Measurements from ENCODE around the gene RASGRF2. TPM values are rescaled to one million over a fixed set of nuclear protein-coding genes. Genes with fewer than 3 reads are reported as not detected.

RASGRF2 gene
- total RNA-seq, 1 donor from 2014 or later = 7.9 TPM

DNA sequence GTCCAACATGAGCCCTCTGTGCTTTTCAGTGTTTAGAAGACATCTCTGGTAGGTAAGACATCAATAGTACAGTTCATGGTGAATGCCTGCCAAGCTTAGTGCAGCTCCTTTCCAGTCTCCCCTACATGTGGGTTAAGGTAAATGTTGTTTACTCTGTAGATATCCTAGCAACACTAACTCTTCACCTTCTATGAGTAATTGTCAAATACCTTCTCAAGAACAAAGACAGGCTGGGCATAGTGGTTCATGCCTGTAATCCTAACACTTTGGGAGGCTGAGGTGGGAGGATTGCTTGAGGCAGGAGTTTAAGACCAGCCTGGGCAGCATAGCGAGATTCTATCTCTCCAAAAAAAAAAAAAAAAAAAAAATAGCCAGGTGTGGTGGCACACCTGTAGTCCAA lies 18.7 kb upstream of the RASGRF2 start:
- intact Hi-C loops (cut with micrococcal nuclease) = no loop called here

DNA sequence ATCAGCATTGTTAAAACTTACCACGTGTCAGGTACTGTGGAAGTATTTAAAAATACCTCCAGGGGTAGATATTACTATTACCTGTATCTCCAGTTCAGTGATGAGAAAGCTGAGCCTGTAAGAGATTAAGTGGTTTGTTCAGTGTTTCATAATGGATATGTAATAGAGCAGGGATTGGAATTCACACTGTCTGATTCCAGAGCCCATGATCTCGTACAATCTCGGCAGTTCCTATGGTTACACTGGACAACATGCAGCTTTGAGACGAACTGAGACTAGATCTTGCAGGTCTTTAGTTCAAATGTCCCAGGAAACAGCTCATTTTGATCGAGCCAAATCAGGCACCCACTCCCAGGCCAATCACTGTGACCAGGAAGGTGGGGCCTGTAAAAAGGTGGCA lies 8.8 kb upstream of the RASGRF2 start:
- intact Hi-C loops (cut with micrococcal nuclease) = no loop called here

DNA sequence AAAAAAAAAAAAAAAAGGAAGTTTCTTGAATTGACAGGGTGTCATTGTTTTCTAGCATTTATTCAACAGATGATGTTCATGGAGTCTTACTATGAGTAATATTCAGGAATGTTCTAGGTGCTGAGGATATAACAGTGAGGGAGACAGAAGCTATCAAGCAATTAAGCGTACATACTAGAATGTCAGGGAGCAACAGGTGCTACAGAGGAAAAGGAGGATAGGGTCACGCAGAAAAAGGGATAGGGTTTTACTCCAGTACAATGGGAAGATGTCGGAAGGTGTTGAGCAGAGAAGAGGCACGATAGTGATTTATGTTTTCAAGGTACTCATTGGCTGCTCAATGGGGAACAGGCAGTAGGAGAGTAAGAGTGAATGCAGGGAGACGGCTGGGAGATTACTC lies 6.6 kb upstream of the RASGRF2 start:
- intact Hi-C loops (cut with micrococcal nuclease) = no loop called here

DNA sequence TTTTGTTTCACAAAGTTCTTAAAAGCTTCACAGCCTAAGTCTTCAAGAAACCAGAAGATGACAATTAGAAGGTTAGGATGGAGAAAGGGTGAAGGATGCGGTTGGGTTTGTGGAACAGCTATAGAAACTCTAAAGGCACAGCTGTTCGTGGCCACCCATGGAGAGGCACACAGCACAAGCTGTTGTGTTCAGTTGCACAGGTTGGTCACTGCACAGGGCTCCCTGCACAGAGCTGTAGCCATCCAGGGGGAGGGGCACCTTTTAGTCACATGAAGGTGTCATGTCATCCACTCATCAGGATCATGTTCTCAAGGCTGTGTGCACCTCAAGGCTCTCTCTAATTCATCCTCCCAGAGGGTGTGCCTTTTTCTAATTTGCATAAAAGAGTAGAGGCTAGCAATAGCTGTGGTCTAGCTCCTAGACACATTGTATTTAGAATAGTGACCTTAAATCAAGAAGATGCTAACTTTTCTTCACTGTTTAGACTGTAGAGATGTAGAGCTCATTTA lies 5.0 kb upstream of the RASGRF2 start:
- intact Hi-C loops (cut with micrococcal nuclease) = no loop called here

DNA sequence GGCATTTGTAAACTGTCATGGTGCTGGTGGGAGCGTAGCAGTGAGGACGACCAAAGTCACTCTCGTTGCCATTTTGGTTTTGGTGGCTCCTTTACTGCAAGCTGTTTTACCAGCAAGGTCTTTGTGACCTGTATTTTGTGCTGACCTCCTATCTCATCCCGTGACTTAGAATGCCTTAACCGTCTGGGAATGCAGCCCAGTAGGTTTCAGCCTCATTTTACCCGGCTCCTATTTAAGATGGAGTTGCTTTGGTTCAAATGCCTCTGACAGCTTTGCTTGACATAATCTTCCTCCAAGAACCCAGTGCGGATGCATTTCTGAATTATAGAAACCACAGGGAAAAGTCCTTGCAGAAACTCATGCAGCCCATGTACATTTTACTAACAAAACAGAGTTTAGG lies 3.9 kb upstream of the RASGRF2 start:
- intact Hi-C loops (cut with micrococcal nuclease) = no loop called here

DNA sequence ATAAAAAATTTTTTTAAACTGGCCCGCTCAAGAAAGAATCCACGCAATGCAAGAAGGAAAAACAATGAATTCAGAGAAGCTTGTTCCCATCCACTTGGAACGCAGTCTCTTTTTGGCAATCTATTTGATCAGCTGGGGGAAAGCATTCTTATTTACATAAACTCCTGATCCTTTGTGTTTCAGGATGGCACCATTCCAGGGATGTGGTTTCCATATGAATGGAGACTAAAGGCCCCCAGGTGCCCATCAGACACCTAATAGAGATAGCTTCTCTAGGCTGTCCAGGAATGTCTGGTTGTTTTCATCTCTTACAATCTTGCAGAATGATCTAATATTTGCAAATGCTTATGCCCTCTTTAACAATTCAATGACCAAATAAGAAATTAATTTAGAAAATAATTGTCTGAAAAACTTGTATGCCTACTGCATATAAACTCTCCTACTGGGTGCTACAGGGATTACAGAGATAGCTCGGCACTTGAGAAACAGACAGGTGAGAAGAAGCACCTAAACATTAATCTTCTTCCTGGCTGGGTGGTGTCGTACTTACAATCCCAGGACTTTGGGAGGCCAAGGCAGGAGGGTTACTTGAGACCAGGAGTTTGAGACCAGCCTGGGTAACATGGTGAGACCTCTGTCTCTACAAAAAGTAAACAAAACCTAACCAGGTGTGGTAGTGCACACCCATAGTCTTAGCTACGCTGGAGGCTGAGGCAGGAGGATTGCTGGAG lies 3.0 kb upstream of the RASGRF2 start:
- intact Hi-C loops (cut with micrococcal nuclease) = no loop called here

DNA sequence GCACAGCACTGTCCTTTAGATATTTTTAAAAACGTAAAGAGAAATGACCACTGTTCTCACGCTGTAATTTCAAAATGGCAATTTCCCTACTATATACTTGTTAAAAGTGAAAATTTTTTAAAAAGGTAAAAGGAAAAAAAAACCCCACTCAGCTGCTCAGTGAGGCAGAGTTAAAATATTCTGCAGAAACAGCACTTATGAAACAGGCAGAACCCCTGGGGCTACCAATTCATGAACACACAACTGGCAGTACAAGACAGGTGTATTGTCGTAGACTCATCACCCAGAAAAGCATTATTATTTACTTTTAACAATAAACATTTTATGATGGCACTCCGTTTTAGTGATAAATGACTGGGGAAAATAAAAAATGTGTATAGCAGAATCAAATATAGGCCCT lies 1.5 kb upstream of the RASGRF2 start:
- intact Hi-C loops (cut with micrococcal nuclease) = no loop called here

DNA sequence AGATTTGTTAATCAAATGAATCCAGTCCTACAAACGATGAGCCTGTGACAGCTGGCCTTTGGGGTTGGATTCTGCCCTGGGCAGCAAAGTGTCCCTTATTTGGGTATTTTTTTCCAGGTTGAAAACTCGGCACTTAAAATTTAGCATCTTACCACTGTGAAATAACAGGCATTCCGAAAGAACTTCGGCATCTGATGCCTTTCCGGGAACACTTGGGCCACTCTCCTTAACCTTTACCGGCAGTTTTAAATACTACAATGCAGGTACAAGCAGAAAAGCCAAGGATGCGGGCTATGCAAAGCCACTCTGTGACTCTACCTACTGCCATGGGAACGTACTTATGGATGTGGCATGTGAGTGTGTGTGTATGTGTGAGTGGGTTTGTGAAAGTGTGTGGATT lies 1.0 kb upstream of the RASGRF2 start:
- intact Hi-C loops (cut with micrococcal nuclease) = no loop called here

DNA sequence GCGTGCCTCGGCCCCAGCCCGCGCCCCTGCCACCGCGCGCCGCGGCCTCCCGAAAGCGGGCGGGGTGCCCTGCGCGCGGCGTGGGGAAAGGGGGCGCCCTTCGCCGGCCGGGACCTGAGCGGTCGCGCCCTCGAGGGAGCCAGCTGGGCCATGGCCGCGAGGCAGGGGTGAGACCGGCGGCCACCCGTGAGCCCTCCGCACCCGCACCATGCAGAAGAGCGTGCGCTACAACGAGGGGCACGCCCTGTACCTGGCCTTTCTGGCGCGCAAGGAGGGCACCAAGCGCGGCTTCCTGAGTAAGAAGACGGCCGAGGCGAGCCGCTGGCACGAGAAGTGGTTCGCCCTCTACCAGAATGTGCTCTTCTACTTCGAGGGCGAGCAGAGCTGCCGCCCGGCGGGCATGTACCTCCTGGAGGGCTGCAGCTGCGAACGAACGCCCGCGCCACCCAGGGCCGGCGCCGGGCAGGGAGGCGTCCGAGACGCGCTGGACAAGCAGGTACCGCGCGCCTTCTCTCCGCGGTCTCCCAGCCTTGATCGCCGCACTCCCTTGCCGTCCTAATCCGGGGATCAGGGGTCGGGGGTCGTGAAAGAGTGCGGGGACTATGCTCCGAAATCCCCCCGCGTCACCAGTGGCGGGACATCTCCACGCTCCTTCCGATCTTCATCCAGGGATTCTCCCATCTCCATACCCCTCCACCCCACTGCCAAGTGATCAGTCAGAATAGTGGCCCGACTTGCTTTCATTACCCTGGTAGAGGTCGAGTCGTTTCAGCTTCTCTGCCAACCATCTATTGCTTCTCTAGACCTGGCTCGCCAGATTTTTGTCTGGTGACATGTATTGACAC lies 590 bp downstream of the RASGRF2 start:
- intact Hi-C loops (cut with micrococcal nuclease) = loop anchor here (2.0 to 10.0 kb wide), 4 partner anchors 148 to 273 kb away; no protein-coding TSS in a partner anchor

DNA sequence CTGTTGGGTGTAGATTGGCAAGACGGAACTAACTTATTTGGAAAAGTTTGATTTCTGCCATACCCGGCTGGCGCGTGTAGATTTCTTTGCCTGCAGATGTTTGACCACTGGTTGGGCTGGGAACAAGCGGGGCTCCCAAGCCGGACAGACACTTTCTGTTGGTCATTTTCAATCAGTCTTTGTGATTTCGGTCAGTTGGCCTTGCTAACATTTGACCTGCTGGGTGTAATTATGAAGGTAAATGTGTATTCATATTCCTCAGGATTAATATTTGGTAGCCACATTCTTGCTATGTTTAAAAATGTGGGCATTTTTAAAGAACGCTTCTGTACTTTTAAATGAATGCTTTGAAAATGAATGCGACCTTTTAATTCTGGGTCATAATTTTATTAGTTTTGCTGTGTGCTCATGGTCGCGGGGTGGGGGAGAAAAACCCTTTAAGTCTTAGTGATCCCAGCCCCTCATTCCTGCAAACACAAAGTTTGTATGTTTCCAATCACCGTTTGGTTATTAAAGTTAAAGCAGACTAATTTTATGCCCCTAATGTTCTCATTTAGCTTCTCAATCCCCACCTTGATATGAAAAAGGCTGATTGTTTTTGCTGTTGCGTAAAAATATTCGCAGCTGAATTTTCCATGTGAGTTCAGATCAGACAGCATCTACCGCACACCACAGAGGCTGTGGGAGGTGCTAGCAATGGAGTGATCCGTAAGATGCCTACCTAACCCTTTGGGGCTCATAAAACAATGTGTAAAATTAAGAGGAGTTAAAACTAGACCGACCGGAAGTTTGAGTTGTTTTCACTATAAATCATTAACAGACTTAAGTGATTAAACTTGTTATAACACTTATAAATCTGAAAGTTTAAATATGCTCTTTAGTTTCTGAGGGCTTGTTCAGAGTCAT lies 1.5 kb downstream of the RASGRF2 start:
- intact Hi-C loops (cut with micrococcal nuclease) = loop anchor here (1.0 to 10.0 kb wide), 5 partner anchors 46 to 274 kb away; no protein-coding TSS in a partner anchor

DNA sequence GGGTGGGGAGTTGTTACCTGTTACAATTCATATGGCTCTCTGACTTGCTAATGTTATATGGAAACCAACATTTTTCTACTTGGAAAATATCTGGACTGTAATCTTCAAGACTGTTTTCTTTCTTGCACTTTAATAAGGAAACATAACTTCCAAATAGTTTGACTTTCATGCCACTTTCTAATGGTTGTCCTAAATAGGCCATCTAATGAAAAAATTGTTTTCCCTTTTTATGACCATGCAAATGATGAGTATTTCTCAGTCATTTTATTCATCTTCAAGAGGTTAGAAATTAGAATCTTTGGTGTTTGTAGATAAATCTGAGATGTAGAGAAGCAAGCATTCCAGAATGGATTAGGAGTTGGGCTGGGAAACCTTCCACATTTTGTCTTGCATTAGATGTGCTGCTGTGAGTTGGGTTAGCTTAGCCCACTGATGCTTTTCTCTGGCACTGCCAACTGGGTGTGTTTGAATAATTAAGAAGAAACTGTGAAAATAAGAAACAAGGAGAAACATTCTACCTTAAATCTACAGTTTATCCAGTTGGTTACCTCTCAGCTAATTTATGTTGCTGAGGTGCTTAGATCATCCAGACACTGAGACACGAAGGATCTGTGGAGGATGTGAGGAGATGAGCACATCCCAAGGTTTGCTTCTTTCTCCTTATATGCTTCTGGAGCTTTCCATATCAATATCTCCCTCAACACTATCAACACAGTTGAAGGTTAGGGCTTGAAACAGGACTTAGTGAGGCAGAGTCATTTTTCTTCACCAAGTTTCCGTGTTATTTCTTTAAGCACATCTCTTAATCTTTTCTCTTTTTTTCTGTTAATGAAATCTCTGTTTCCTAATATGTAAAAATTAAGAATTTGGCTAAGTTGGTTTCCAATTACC lies 2.7 kb downstream of the RASGRF2 start:
- intact Hi-C loops (cut with micrococcal nuclease) = loop anchor here (1.0 to 10.0 kb wide), 3 partner anchors 44 to 276 kb away; no protein-coding TSS in a partner anchor

DNA sequence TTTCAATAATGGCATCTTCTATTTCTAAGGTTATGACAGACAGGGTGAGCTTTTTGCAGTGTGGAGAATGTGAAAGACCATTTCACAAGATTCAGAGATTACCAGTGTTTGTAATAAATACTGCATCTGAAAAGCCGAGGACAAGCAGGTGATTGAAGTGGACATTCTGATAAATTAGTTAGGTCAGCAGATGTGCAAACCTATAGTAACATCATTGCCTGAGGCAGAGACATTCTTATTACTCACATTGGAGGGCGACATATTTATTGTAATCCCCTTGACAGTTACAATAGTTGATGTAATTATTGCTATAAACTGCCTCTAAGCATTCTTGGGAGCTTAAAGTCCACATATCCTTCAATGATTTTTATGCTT lies 3.3 kb downstream of the RASGRF2 start:
- intact Hi-C loops (cut with micrococcal nuclease) = loop anchor here (5.0 to 10.0 kb wide), 2 partner anchors 201 to 276 kb away; no protein-coding TSS in a partner anchor

DNA sequence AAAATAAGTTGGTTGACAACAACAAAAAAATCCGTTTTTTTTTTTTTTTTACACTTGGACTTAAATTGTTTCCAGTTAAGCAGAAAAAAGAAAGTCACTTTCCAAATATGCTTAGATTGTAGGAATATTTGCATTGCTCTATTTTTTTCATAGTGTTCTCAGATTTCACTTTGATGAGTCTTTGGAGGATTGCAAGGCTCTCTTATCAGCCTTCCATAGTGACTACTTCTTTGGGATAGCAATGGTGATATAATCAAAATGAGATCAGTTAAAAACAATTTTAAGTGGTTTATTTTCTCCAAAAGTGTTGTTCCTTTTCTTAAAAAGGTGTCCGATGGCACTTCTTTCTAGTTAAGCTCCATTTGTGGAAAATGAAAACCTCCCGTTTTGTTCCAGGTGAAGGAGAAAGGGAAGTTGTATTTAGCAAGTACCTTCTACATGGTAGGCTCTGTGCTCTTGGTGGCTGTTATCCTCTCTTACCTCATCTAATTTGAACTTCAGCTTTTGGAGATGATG lies 3.9 kb downstream of the RASGRF2 start:
- intact Hi-C loops (cut with micrococcal nuclease) = loop anchor here (5.0 to 10.0 kb wide), 2 partner anchors 201 to 277 kb away; no protein-coding TSS in a partner anchor

DNA sequence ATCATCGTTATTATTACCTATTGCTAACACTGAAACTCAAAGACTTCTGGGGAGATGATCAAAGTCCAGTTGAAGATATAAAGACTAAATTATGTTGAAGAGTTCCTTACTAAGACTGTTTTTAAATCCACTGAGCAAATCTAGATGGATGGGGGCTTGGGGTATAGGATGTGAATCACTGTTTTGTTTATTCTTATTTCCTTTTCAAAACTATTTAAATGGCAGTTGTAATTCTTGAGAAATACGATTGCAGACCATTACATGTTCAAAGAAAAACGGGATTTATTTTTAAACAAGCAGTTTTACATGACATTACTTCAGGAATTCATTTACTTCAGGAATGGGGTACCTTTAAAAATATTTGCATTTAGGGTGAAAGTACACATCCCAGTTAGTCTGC lies 4.3 kb downstream of the RASGRF2 start:
- intact Hi-C loops (cut with micrococcal nuclease) = loop anchor here (5.0 to 10.0 kb wide), 2 partner anchors 200 to 277 kb away; no protein-coding TSS in a partner anchor

DNA sequence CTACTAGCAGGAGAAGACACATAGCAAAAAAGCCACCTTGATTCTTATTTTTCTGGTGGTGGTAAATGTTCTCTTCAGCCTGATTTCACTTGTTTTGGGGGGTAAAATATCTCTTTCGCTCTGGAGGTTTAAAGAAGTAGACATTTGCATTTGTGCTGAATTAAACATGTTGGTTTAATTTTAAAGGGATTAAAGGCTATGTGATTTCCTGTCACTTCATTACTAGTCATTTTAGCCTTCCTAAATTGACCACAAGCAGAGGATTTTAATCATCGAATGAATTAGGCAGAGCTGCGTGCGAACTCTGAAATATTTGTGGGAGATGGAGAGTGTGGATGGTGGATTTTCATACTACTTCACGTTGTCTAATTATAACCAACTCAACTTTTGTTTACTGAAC lies 4.8 kb downstream of the RASGRF2 start:
- intact Hi-C loops (cut with micrococcal nuclease) = loop anchor here (5.0 to 10.0 kb wide), 2 partner anchors 200 to 278 kb away; no protein-coding TSS in a partner anchor

DNA sequence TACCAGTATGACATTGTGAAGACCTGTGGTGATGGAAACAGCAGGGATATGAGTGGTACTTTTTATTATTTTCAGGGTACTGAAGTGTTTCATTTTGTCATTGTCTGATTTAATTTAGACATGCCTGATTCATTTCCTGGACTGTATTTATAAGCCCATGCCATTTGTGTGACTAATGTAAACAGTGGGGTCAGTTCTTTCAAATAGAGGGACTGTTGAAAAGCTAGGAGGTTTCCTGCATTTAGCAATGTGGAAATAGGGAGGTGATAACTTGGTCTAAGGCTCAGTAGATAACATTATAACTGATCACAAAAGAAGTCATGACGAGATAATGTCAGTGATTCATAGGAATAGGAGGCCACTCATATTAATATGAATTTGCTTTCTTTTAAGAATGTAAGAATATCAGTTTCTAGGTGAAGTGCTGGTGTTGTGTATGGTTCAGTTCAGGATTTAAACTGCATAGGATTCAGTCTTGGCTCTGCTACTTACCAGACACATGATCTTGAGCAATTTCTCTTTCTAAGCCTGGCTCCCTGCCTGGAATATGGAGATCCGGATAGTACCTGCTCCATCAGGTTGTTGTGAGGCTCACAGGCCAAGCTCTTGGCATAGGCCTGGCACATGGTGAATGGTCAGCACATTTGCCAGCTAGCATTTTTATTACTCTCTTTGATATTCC lies 7.5 kb downstream of the RASGRF2 start:
- intact Hi-C loops (cut with micrococcal nuclease) = loop anchor here (10.0 kb wide), 1 partner anchor 197 kb away; no protein-coding TSS in a partner anchor

DNA sequence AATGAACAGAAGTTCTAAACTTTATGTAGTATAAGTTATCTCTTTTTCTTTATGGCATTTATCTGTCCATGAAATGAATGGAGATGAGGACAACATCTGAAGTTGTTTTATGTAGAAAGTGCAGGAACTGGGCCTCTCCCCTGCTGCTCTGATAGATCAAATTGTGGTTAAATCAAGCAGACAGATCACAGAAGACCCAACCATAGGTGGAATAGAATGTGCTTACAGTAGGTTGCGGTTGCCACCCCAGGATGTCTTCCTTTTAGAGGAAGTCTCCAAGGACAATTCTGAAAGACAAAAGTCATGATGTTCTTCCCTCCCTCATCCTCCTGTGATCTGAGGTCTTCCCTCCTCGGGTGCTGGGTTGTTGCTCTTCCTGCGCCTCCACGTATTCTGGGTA lies 12.9 kb downstream of the RASGRF2 start:
- intact Hi-C loops (cut with micrococcal nuclease) = no loop called here

DNA sequence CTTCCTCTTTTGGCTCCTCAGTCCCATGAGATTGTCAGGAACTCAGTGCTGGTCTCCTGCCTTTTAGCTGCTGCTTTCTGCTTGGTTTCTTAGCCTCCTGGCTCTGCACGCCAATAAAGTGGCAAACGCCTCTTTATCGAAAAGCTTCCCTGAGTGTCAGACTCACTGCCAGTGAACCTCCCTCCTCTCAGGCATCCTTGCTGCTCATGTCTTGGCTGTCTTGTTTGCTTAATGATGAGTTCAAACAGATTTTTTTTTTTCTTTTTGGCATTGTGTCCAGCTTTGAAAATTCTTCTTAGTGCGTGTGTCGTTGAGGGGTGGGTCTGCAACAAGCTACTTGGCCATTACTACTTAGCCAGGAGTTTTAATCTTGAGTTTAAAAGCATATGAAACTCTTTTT lies 14.9 kb downstream of the RASGRF2 start:
- intact Hi-C loops (cut with micrococcal nuclease) = no loop called here

DNA sequence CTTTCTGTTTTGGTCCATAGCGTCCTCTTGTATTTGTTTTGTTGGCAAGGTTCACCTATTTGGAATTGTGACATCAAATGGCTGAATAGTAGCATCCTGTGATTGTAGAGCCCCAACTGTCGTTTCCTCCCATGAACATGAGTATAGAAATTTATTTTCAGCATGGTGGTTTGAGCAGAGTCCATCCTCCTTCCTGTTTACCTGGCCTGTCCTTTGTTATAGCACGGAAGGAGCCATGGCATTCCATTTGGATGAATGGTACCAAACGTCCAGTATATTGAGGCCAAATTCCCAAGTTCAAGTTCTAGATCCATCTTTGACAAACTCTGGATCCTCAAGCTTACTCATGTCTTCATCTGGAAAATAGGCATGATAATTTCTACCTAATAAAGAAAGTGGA lies 16.8 kb downstream of the RASGRF2 start:
- intact Hi-C loops (cut with micrococcal nuclease) = no loop called here

Data from T-helper 2 cell treated with Interferon-gamma antibody and Interleukin-4, amounts not matched to agents 100 ng/mL and 5 ng/mL, for 36 hours (primary cell).